ENCODE results near the gene TRPM3.

- TF ChIP-seq CTCF (IDR thresholded peaks at IDR 0.05) (no peak), POLR2AphosphoS5 (IDR thresholded peaks at IDR 0.05) (no peak), POLR2A (IDR thresholded peaks at IDR 0.05) (no peak), EP300 (IDR thresholded peaks at IDR 0.05) (no peak)
Measured at GRCh38 chr9:70561786-70562395, 559.5 kb downstream of the TRPM3 start.
